ENCODE data around the gene COCH.
A peak's percentile ranks its signal among the peaks of the same experiment; 100 is the strongest.

The COCH gene

DNA sequence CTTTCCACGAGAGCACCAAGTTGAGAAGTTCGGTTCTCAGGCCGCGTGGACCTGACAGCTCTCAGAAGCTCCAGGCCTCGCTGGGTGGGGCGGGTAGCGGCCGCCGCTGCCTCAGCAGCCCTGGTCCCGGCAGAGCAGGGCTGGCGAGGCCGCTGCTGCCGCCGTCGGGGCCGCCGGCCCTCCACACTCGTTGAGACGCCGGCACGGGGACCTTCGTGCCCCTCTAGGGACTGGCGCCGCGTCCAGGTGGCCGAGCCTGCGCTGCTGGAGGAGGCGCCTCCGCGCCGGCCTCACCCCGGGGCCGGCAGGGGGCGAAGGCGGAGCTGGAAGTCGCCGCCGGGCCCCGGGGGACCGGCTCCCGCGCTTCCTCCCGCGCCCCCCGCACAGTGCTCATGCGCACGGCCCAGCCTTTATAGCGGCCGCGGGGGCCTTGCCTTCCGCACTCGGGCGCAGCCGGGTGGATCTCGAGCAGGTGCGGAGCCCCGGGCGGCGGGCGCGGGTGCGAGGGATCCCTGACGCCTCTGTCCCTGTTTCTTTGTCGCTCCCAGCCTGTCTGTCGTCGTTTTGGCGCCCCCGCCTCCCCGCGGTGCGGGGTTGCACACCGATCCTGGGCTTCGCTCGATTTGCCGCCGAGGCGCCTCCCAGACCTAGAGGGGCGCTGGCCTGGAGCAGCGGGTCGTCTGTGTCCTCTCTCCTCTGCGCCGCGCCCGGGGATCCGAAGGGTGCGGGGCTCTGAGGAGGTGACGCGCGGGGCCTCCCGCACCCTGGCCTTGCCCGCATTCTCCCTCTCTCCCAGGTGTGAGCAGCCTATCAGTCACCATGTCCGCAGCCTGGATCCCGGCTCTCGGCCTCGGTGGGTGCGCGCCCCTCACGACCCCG, at the start of gene COCH:
TSS of gene COCH (plus strand) at position 440 of the 879 bp plus-strand sequence. CDS start at position 820, 380 bp downstream.
- H3K4me3 ChIP-seq (replicated peaks; ENCODE audit: low read depth, low read length), result peak within 1 kb of the TSS; percentile 39
- TF ChIP-seq, protein P1, sequence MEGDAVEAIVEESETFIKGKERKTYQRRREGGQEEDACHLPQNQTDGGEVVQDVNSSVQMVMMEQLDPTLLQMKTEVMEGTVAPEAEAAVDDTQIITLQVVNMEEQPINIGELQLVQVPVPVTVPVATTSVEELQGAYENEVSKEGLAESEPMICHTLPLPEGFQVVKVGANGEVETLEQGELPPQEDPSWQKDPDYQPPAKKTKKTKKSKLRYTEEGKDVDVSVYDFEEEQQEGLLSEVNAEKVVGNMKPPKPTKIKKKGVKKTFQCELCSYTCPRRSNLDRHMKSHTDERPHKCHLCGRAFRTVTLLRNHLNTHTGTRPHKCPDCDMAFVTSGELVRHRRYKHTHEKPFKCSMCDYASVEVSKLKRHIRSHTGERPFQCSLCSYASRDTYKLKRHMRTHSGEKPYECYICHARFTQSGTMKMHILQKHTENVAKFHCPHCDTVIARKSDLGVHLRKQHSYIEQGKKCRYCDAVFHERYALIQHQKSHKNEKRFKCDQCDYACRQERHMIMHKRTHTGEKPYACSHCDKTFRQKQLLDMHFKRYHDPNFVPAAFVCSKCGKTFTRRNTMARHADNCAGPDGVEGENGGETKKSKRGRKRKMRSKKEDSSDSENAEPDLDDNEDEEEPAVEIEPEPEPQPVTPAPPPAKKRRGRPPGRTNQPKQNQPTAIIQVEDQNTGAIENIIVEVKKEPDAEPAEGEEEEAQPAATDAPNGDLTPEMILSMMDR (IDR thresholded peaks at IDR 0.05; ENCODE audit: low read depth, low read length, missing control alignments), result no peak
- no peak for DNase-seq (ENCODE audit: extremely low read depth, low read depth)

DNA sequence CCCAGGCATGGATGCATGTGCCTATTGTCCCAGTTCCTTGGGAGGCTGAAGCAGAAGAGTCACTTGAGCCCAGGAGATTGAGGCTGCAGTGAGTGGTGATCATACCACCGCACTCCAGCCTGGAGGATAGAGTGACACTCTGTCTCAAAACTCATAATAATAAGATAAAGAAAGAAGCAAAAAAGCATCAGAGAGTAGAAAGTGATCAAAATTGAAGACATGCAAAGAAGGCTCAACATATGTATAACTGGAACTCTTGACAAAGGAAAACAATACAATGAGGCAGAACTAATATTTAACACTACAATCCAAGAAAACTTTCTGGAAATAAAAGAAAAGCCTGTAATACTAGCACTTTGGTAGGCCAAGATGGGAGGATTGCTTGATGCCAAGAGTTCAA, 48.3 kb upstream of the COCH start:
- TF ChIP-seq, protein P1 (IDR thresholded peaks at IDR 0.05; ENCODE audit: low read depth, low read length, missing control alignments), result no peak
- no peak overlapping the region for H3K4me3 ChIP-seq (replicated peaks; ENCODE audit: low read depth, low read length)
- no peak for DNase-seq (ENCODE audit: extremely low read depth, low read depth)

DNA sequence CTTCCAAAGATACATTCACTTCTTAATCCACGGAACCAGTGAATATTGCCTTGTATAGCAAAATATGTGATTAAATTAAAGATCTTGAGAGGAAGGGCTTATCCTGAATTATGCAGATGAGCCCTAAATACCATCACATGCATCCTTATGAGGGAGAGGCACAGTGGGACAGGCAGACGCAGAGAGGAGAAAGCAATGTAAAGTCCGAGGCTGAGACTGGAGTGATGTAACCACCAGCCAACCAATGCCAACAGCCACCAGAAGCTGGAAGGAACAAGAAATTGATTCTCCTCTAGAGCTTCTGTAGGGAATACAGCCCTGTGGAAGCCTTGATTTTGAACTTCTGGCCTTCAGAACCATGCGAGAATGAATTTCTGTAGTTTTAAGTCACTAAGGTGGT, 44.5 kb upstream of the COCH start:
- DNase-seq (ENCODE audit: extremely low read depth, low read depth), result no peak
- H3K4me3 ChIP-seq (replicated peaks; ENCODE audit: low read depth, low read length), result no peak overlapping the region
- TF ChIP-seq, protein P1 (IDR thresholded peaks at IDR 0.05; ENCODE audit: low read depth, low read length, missing control alignments), result no peak

DNA sequence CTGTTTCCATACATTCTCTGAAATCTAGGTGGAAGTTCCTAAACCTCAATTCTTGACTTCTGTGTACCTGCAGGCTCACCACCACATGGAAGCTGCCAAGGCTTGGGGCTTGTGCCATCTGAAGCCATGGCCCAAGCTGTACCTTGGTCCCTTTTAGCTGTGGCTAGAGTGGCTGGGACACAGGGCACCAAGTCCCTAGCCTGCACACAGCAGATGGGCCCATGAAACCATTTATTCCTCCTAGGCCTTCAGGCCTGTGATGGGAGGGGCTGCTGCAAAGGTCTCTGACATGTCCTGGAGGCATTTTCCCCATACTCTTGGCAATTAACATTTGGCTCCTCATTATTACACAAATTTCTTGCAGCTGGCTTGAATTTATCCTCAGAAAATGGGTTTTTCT, 40.0 kb upstream of the COCH start:
- H3K4me3 ChIP-seq (replicated peaks; ENCODE audit: low read depth, low read length), result no peak overlapping the region
- DNase-seq (ENCODE audit: extremely low read depth, low read depth), result no peak
- TF ChIP-seq, protein P1 (IDR thresholded peaks at IDR 0.05; ENCODE audit: low read depth, low read length, missing control alignments), result no peak

DNA sequence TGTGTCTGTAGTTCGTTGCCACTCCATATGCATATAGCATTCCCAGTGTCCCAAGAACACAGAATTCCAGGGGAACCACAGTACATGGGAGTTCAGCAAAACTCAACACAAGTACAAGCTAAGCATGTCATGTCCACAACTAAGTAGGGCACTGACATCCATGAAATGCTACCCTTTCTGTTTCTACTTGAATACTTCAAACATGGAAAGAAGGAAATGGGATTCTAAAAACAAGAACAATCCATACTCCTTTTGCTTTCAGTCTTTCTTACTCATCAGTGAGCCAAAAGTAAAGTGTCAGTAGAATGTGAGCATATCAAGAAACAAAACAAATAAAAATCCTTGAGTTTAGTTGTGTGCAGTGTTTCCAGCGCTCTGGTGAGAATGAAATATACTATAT, 36.0 kb upstream of the COCH start:
- DNase-seq (ENCODE audit: extremely low read depth, low read depth), result no peak
- TF ChIP-seq, protein P1 (IDR thresholded peaks at IDR 0.05; ENCODE audit: low read depth, low read length, missing control alignments), result no peak
- no peak overlapping the region for H3K4me3 ChIP-seq (replicated peaks; ENCODE audit: low read depth, low read length)

DNA sequence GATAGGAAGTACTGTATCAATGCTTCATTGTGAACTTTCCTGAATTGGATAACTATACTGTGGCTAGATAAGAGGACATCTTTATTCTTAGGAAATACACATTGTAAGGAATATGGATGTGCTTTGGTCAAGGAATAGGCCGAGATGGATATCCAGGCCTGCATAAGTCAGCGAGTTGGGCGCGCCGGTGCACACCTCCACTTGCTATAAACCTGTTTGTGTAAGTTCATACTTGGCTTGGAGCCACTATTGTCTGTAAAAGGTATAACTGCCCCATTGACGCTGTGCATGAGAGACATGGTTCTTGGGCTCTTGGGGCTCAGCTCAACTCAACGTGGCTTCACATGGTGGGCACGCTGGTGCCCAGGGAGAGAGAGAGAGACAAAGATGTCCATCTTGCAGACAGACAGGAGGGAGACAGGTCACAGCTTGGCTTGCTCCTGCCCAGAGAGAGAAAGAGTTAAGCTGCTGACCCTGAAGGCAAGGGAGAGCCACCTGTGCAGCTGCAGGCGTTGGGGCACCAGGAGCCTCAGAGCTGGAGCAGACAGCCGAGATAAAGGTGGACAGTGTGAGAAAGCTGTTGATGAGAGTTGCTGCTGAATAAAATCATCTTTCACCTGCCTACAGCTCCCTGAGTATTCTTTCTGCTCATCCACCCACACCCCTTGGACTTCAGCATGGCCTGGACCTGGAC, 34.1 kb upstream of the COCH start:
- H3K4me3 ChIP-seq (replicated peaks; ENCODE audit: low read depth, low read length), result no peak overlapping the region
- DNase-seq (ENCODE audit: extremely low read depth, low read depth), result no peak
- TF ChIP-seq, protein P1 (IDR thresholded peaks at IDR 0.05; ENCODE audit: low read depth, low read length, missing control alignments), result no peak

Measured in HFF-Myc (cell line).